HG03575 (cell line): Measurements from ENCODE around the gene RAB21.
"Not testable (repeated sequence)": the region's sequence is repeated elsewhere in the genome, so short reads cannot be mapped to it uniquely, and the experiment has no call there.

Source experiments
- ATAC-seq: cut with Tn5 transposase; IDR thresholded peaks from one replicate; pipeline ENCODE4 v1.9.1; 2021; ENCODE audit not compliant: unreplicated experiment, insufficient number of reproducible peaks, low FRiP score; ENCODE audit errors: extremely low read depth

The RAB21 gene

GRCh38 chr12:71748081-71748850, 6.4 kb upstream of the RAB21 start:
- no peak for ATAC-seq

DNA sequence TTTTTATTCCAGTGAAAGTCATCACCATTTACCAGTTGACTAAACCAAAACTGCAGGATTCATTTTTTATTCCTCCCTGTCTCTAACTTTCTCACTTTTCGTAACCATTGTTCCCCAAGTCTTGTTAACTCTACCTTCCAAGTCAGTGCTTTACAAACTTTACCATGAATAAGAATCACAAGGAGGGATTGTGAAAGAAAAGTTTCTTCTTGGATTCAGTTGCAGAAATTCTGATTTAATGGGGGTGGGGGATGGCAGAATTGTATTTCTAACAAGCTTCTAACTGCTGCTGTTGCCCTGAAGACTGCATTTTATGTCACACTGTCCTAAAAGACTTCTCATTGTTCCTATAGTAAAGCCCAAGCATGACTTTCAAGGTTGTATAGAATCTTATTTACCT, 5.0 kb upstream of the RAB21 start:
- no peak for ATAC-seq

DNA sequence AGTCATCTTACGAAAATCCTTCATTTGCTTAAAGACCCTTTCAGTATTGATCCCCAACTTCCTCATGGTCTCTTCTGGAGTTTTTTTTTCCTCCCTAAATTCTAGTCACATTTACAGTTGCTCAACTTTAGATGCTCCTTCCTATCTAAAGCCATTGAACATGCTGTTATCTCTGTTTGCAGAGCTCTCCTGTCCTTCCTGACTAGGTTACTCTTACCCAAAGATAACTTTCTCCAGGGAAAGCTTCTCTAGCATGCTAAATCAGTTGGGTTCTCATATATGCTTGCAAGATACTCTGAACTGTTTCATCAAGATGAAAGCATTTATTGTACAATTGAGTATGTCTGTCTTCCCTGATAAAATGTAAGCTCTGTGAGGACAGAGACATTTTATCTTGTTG, 1.8 kb upstream of the RAB21 start:
- no peak for ATAC-seq

GRCh38 chr12:71755146-71755892, 656 bp downstream of the RAB21 start:
- ATAC-seq: peak; percentile 17

DNA sequence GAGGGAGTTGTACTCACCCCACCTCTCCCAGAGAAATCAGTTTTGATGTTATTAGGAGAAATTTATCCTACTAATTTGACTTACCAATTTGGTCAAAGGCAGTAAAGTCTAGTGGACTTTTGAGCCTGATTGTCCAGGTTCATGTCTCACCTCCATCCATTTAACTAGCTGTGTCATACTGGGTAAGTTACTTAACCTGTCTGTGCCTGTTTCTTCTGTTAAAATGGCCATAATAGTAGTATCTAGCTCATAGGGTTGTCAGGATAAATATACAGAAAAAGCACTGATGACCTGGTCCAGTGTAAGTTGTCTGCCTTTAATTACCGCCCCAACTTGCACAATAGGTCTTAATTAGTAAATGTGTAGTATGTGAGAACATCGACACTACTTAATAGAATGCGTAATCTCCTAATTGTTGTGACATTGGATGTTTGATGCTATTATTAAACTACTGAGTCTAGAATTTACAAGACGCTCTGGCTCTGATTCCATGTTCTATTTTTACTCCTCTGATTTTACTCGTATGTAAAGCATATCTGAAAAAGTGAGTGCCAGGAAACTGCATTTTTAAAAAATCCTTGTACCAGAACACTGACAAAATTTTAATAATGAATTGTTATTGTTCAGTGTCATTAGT, 1.5 kb downstream of the RAB21 start:
- no peak for ATAC-seq

DNA sequence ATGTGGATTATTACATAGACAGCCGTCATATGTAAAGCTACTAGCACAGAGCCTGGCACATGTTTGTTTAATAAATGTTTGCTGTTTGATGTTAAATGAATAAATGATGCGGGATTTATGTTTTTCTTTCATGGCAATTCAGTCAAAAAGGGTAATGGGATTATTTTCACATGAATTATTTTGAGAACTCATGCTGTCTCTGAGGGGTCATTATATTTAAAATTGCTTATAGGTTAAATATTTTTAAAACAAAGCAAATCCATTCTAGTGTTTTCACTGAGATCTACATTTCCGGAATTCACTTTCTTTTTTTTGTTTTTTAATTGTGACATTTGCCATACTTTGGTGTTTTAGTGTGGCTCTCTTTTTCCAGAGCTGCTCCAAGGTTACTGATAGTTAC, 5.3 kb downstream of the RAB21 start:
- ATAC-seq: no peak

DNA sequence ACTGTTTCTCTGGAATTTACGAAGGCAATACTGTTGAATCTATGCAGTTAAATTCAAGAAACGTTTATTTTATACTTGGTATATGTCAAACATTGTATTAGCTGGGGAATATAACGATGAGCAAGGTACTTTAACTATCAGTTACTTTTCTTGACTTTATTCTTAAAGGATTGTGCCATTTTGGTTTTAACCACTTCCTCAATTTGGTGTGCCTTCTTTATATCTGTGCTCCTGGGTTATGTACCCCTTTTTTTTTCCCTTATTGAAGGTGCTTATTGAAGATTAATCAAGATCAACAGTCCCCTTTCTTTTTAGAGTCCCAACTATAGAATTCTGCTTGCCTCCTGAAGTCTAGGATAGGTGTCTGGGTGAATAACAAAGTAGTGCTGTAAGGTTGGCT, 5.8 kb downstream of the RAB21 start:
- ATAC-seq: no peak

- not testable (repeated sequence) for ATAC-seq
These were observed 6.7 kb downstream of the RAB21 start for GRCh38 chr12:71761354-71761753.

GRCh38 chr12:71763677-71764379, 9.2 kb downstream of the RAB21 start:
- ATAC-seq: no peak

GRCh38 chr12:71764587-71765321, 10.1 kb downstream of the RAB21 start:
- ATAC-seq: no peak

GRCh38 chr12:71766202-71766601, 11.5 kb downstream of the RAB21 start:
- no peak for ATAC-seq

GRCh38 chr12:71767183-71767582, 12.5 kb downstream of the RAB21 start:
- ATAC-seq: no peak

DNA sequence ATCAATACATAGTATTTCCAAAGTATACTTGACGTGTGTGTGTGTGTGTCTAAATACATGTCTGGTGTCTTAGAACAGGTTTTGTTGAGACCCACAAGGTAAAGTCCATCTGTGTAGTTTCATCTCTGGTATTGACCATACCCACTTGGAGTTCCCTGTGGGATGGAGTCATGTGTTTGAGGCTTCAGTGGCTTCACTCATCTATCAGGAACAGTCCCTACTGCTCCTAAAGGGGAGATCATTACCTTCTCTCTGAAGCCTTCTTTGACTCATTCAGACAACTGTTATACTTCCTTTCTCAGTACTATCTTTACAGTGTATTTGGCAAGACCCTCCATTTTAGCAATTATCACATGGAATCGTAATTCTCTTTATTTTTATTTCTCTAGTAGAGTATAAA, 14.2 kb downstream of the RAB21 start:
- no peak for ATAC-seq

DNA sequence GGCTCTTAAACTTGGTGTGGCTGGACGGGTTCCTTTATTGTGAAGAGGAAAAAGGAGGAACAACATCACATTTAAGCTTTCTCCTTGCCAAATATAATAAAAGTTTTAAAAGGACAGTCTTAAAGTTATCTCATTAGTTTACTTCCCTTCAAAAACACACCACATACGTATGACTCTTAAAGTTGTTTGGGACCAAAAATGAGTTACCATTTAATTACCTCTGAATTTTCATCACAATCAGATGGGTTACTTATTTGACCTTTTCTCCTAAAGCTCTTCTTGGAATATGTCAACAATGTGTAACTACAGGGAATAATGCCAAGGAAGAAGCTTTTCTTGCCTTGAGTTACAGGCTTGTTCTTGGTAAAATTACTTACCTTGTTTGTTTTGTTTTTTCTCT, 16.4 kb downstream of the RAB21 start:
- no peak for ATAC-seq

- ATAC-seq: no peak
These were observed 18.1 kb downstream of the RAB21 start for GRCh38 chr12:71772735-71773134.

GRCh38 chr12:71780237-71780822, 25.7 kb downstream of the RAB21 start:
- no peak for ATAC-seq

DNA sequence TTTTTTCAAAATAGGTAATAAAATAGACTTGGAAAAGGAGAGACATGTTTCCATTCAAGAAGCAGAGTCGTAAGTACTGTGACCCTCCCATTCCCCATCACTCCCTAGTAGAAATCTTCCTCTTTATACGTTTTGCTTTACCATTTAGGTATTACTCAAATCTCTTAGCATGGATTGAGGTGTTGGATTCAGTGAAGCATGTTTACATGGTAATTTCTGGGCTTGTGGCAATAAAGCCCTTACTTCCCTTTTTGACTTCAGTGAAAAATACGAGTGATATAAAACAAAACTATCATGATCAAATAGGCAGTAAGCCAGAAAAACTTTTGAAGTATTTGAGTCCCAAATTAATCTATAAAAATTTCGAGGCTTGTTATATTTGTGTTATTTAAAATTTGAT, 27.4 kb downstream of the RAB21 start:
- no peak for ATAC-seq

DNA sequence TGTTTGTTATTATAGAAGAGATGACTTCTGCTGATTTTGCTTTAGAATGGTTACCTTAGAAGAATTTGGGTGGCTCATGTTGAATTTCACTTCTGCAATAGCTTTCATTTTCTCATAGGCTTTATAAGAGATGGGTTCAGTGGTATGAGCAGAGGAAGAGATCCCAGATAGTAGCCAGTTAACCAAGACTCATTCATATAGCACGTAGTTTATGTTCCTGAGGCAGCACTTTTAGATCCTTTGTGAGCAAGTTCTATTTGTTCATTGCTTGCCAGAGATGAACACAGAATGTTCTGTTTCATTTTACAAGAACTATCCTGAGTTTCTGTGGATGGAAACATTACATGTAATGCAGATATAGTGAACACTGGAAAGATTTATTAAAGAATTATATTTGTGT, 32.2 kb downstream of the RAB21 start:
- ATAC-seq: no peak

DNA sequence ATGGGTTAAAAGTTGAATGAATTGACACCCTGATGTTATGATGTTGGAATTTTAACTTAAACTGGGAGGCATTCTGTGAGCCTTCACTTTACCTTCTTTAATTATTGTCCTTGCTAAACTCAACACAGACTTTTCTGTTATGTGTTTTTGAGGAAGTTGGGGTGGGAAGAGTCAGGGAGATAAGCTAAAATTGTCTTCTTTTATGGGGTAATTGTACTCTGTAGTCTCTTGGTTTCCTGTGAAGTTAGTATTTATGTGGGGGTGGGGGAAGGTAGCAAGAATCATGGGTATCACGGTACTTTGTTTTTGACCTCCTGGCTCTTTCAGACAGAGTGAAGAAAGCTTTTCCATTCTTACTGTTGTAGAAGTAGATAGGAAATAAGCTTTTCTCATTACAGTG, 32.9 kb downstream of the RAB21 start:
- ATAC-seq: no peak
